HEK293 (cell line): Measurements from ENCODE around the gene S100A10.
A peak's percentile ranks its signal among the peaks of the same experiment; 100 is the strongest.

Experiments
- BCL11B ChIP-seq: fragments of 450-650 bp; formaldehyde crosslinking; IDR thresholded peaks from 2 replicates; pipeline ENCODE4 v1.5.1; 2016; ENCODE audit warnings: low read depth, missing biosample characterization, missing genetic modification characterization
- GFI1B ChIP-seq: fragments of 450-650 bp; formaldehyde crosslinking; IDR thresholded peaks from 2 replicates; pipeline ENCODE4 v1.5.1; 2016; ENCODE audit warnings: missing biosample characterization, missing genetic modification characterization
- GLIS1 ChIP-seq: fragments of 450-650 bp; formaldehyde crosslinking; IDR thresholded peaks from 2 replicates; pipeline ENCODE4 v1.5.1; 2016; ENCODE audit warnings: missing biosample characterization, missing genetic modification characterization
- IKZF3 ChIP-seq: fragments of 450-650 bp; IDR thresholded peaks from 2 replicates; pipeline ENCODE4 v1.5.0; 2018; ENCODE audit warnings: missing biosample characterization, mild to moderate bottlenecking, missing genetic modification characterization, moderate library complexity
- ZFP37 ChIP-seq: fragments of 450-650 bp; formaldehyde crosslinking; IDR thresholded peaks from 2 replicates; pipeline ENCODE4 v1.5.1; 2016; ENCODE audit warnings: missing biosample characterization, missing genetic modification characterization
- ZFP69B ChIP-seq: fragments of 450-650 bp; formaldehyde crosslinking; IDR thresholded peaks from 2 replicates; pipeline ENCODE4 v1.5.1; 2016; ENCODE audit warnings: missing biosample characterization, missing genetic modification characterization
- ZNF16 ChIP-seq: fragments of 450-650 bp; formaldehyde crosslinking; IDR thresholded peaks from 2 replicates; pipeline ENCODE4 v1.5.1; 2016; ENCODE audit warnings: low read depth, missing biosample characterization, missing genetic modification characterization
- ZNF221 ChIP-seq: fragments of 450-650 bp; formaldehyde crosslinking; IDR thresholded peaks from 2 replicates; pipeline ENCODE4 v1.5.1; 2017; ENCODE audit warnings: missing biosample characterization, missing genetic modification characterization, borderline replicate concordance
- ZNF335 ChIP-seq: fragments of 450-650 bp; formaldehyde crosslinking; conservative IDR thresholded peaks from 2 replicates; pipeline ENCODE4 v1.5.1; 2016; ENCODE audit warnings: missing biosample characterization, missing genetic modification characterization
- ZNF366 ChIP-seq: fragments of 450-650 bp; formaldehyde crosslinking; conservative IDR thresholded peaks from 2 replicates; pipeline ENCODE4 v1.5.1; 2016; ENCODE audit warnings: missing biosample characterization, missing genetic modification characterization
- ZNF394 ChIP-seq: fragments of 450-650 bp; formaldehyde crosslinking; IDR thresholded peaks from 2 replicates; pipeline ENCODE4 v1.5.1; 2016; ENCODE audit warnings: missing biosample characterization, missing genetic modification characterization, mild to moderate bottlenecking, moderate library complexity, borderline replicate concordance
- ZNF530 ChIP-seq: fragments of 450-650 bp; formaldehyde crosslinking; IDR thresholded peaks from 2 replicates; pipeline ENCODE4 v1.5.1; 2016; ENCODE audit warnings: low read depth, missing biosample characterization, missing genetic modification characterization
- ZNF555 ChIP-seq: fragments of 450-650 bp; formaldehyde crosslinking; conservative IDR thresholded peaks from 2 replicates; pipeline ENCODE4 v1.5.1; 2017; ENCODE audit warnings: missing biosample characterization, mild to moderate bottlenecking, missing genetic modification characterization, inconsistent platforms
- ZNF560 ChIP-seq: fragments of 450-650 bp; formaldehyde crosslinking; IDR thresholded peaks from 2 replicates; pipeline ENCODE4 v1.5.1; 2017; ENCODE audit warnings: missing biosample characterization, missing genetic modification characterization, borderline replicate concordance
- ZNF600 ChIP-seq: fragments of 450-650 bp; formaldehyde crosslinking; IDR thresholded peaks from 2 replicates; pipeline ENCODE4 v1.5.1; 2016; ENCODE audit warnings: missing biosample characterization, missing genetic modification characterization
- ZNF610 ChIP-seq: fragments of 450-650 bp; formaldehyde crosslinking; IDR thresholded peaks from 2 replicates; pipeline ENCODE4 v1.5.1; 2016; ENCODE audit warnings: missing biosample characterization, missing genetic modification characterization, borderline replicate concordance
- ZNF621 ChIP-seq: fragments of 450-650 bp; formaldehyde crosslinking; IDR thresholded peaks from 2 replicates; pipeline ENCODE4 v1.5.1; 2017; ENCODE audit warnings: missing biosample characterization, missing genetic modification characterization
- ZNF624 ChIP-seq: fragments of 450-650 bp; formaldehyde crosslinking; IDR thresholded peaks from 2 replicates; pipeline ENCODE4 v1.5.1; 2017; ENCODE audit warnings: missing biosample characterization, missing genetic modification characterization
- ZNF792 ChIP-seq: fragments of 450-650 bp; formaldehyde crosslinking; IDR thresholded peaks from 2 replicates; pipeline ENCODE4 v1.5.1; 2016; ENCODE audit warnings: missing biosample characterization, missing genetic modification characterization
- ZSCAN23 ChIP-seq: fragments of 450-650 bp; formaldehyde crosslinking; IDR thresholded peaks from 2 replicates; pipeline ENCODE4 v1.5.1; 2016; ENCODE audit warnings: missing biosample characterization, missing genetic modification characterization
- ZXDB ChIP-seq: fragments of 450-650 bp; formaldehyde crosslinking; IDR thresholded peaks from 2 replicates; pipeline ENCODE4 v1.5.1; 2016; ENCODE audit warnings: missing biosample characterization, missing genetic modification characterization
- TF ChIP-seq, protein P1 (sequence below): fragments of 450-650 bp; formaldehyde crosslinking; IDR thresholded peaks from 2 replicates; pipeline ENCODE4 v1.5.1; 2016; ENCODE audit warnings: missing biosample characterization, missing genetic modification characterization
- TF ChIP-seq, protein P2 (sequence below): fragments of 450-650 bp; formaldehyde crosslinking; IDR thresholded peaks from 2 replicates; pipeline ENCODE4 v1.5.1; 2016; ENCODE audit warnings: missing biosample characterization, missing genetic modification characterization
- TF ChIP-seq, protein P3 (sequence below): fragments of 450-650 bp; formaldehyde crosslinking; IDR thresholded peaks from 2 replicates; pipeline ENCODE4 v1.5.1; 2016; ENCODE audit warnings: missing biosample characterization, missing genetic modification characterization
- TF ChIP-seq, protein P4 (sequence below): fragments of 450-650 bp; formaldehyde crosslinking; IDR thresholded peaks from 2 replicates; pipeline ENCODE4 v1.5.1; 2016; ENCODE audit warnings: missing biosample characterization, missing genetic modification characterization
- TF ChIP-seq, protein P5 (sequence below): fragments of 450-650 bp; formaldehyde crosslinking; IDR thresholded peaks from 2 replicates; pipeline ENCODE4 v1.5.1; 2016; ENCODE audit warnings: missing biosample characterization, missing genetic modification characterization
- TF ChIP-seq, protein P6 (sequence below): fragments of 450-650 bp; formaldehyde crosslinking; IDR thresholded peaks from 2 replicates; pipeline ENCODE4 v1.5.1; 2017; ENCODE audit warnings: missing biosample characterization, missing genetic modification characterization
- TF ChIP-seq, protein P7 (sequence below): fragments of 450-650 bp; IDR thresholded peaks from 2 replicates; pipeline ENCODE4 v1.5.1; 2018; ENCODE audit warnings: missing biosample characterization, missing genetic modification characterization

The S100A10 gene

DNA sequence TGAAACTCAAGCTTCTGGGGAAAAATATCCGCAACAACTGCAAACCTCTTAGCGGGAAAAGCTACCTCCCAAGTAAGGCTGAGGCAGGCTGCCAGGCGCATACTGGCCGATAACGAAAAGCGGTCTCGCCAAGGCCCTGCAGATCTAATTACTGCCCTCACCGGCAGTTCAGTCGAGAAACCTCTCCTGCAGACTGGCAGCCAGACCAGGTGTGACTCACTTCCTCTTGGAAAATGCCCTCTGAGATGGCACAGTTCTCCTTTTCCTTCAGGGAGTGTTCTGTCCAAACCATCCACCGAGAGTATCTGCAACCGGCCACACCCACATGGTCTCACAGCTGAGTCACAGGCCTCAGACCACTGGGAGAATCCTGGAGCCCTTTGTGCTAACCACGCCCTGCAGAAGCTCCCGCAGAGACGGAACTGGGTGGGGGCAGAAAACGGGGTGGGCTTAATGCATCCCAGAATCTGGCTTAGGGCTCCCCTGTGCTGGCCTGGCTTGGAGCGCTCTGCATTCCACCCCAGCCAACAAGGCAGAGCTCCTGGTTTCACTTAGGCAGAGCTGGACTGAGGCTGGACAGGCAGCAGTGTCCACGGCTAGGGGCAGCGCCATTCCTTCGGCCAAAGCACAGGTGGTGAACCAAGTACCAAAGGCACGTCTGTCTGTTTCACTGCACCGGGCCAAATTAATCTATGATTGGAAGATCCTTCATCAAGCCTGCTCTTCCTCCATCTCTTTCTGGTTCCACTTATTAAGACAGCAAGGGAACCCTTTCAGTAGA is 1.2 kb downstream of the S100A10 start (continued):
- peak; percentile 76; the same call in 1 of the 2 replicates for TF ChIP-seq IKZF3 (tag by site-specific recombination)
- no peak for TF ChIP-seq ZNF16 (tag by site-specific recombination)
- TF ChIP-seq ZXDB: peak; percentile 65
- TF ChIP-seq ZNF221: no peak
- TF ChIP-seq, protein P1, sequence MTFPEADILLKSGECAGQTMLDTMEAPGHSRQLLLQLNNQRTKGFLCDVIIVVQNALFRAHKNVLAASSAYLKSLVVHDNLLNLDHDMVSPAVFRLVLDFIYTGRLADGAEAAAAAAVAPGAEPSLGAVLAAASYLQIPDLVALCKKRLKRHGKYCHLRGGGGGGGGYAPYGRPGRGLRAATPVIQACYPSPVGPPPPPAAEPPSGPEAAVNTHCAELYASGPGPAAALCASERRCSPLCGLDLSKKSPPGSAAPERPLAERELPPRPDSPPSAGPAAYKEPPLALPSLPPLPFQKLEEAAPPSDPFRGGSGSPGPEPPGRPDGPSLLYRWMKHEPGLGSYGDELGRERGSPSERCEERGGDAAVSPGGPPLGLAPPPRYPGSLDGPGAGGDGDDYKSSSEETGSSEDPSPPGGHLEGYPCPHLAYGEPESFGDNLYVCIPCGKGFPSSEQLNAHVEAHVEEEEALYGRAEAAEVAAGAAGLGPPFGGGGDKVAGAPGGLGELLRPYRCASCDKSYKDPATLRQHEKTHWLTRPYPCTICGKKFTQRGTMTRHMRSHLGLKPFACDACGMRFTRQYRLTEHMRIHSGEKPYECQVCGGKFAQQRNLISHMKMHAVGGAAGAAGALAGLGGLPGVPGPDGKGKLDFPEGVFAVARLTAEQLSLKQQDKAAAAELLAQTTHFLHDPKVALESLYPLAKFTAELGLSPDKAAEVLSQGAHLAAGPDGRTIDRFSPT: peak; percentile 93
- TF ChIP-seq ZFP37 (tag by site-specific recombination): 0 out of 2 replicates have a peak, but pooled peaks have one; percentile 32
- no peak for TF ChIP-seq ZFP69B (tag by site-specific recombination)
- peak; percentile 85; the same call in 1 of the 2 replicates for TF ChIP-seq BCL11B
- TF ChIP-seq GFI1B (tag by site-specific recombination): no peak
- TF ChIP-seq ZNF394 (tag by site-specific recombination): peak; percentile 70; the same call in 1 of the 2 replicates
- peak; percentile 84; the same call in 1 of the 2 replicates for TF ChIP-seq ZNF335 (tag by site-specific recombination)
- no peak for TF ChIP-seq ZNF555 (tag by site-specific recombination)
- TF ChIP-seq, protein P2, sequence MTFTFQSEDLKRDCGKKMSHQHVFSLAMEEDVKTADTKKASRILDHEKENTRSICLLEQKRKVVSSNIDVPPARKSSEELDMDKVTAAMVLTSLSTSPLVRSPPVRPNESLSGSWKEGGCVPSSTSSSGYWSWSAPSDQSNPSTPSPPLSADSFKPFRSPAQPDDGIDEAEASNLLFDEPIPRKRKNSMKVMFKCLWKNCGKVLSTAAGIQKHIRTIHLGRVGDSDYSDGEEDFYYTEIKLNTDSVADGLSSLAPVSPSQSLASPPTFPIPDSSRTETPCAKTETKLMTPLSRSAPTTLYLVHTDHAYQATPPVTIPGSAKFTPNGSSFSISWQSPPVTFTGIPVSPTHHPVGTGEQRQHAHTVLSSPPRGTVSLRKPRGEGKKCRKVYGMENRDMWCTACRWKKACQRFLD (tag by site-specific recombination): no peak
- TF ChIP-seq ZNF624: no peak
- TF ChIP-seq, protein P3, sequence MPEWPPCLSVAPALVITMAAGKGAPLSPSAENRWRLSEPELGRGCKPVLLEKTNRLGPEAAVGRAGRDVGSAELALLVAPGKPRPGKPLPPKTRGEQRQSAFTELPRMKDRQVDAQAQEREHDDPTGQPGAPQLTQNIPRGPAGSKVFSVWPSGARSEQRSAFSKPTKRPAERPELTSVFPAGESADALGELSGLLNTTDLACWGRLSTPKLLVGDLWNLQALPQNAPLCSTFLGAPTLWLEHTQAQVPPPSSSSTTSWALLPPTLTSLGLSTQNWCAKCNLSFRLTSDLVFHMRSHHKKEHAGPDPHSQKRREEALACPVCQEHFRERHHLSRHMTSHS: no peak
- TF ChIP-seq, protein P4, sequence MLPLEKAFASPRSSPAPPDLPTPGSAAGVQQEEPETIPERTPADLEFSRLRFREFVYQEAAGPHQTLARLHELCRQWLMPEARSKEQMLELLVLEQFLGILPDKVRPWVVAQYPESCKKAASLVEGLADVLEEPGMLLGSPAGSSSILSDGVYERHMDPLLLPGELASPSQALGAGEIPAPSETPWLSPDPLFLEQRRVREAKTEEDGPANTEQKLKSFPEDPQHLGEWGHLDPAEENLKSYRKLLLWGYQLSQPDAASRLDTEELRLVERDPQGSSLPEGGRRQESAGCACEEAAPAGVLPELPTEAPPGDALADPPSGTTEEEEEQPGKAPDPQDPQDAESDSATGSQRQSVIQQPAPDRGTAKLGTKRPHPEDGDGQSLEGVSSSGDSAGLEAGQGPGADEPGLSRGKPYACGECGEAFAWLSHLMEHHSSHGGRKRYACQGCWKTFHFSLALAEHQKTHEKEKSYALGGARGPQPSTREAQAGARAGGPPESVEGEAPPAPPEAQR (tag by site-specific recombination): no peak
- TF ChIP-seq ZNF560 (tag by site-specific recombination): no peak
- TF ChIP-seq, protein P5, sequence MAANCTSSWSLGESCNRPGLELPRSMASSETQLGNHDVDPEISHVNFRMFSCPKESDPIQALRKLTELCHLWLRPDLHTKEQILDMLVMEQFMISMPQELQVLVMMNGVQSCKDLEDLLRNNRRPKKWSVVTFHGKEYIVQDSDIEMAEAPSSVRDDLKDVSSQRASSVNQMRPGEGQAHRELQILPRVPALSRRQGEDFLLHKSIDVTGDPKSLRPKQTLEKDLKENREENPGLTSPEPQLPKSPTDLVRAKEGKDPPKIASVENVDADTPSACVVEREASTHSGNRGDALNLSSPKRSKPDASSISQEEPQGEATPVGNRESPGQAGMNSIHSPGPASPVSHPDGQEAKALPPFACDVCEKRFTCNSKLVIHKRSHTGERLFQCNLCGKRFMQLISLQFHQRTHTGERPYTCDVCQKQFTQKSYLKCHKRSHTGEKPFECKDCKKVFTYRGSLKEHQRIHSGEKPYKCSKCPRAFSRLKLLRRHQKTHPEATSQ (tag by site-specific recombination): no peak
- TF ChIP-seq ZSCAN23 (tag by site-specific recombination): no peak
- TF ChIP-seq ZNF600 (tag by site-specific recombination): peak; percentile 99
- TF ChIP-seq GLIS1 (tag by site-specific recombination): peak; percentile 92
- TF ChIP-seq, protein P6, sequence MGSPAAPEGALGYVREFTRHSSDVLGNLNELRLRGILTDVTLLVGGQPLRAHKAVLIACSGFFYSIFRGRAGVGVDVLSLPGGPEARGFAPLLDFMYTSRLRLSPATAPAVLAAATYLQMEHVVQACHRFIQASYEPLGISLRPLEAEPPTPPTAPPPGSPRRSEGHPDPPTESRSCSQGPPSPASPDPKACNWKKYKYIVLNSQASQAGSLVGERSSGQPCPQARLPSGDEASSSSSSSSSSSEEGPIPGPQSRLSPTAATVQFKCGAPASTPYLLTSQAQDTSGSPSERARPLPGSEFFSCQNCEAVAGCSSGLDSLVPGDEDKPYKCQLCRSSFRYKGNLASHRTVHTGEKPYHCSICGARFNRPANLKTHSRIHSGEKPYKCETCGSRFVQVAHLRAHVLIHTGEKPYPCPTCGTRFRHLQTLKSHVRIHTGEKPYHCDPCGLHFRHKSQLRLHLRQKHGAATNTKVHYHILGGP (tag by site-specific recombination): no peak
- TF ChIP-seq ZNF792: no peak
- TF ChIP-seq ZNF530 (tag by site-specific recombination): no peak
- TF ChIP-seq ZNF366: peak; percentile 76
- no peak for TF ChIP-seq ZNF610 (tag by site-specific recombination)
- TF ChIP-seq ZNF621 (tag by site-specific recombination): no peak
- TF ChIP-seq, protein P7, sequence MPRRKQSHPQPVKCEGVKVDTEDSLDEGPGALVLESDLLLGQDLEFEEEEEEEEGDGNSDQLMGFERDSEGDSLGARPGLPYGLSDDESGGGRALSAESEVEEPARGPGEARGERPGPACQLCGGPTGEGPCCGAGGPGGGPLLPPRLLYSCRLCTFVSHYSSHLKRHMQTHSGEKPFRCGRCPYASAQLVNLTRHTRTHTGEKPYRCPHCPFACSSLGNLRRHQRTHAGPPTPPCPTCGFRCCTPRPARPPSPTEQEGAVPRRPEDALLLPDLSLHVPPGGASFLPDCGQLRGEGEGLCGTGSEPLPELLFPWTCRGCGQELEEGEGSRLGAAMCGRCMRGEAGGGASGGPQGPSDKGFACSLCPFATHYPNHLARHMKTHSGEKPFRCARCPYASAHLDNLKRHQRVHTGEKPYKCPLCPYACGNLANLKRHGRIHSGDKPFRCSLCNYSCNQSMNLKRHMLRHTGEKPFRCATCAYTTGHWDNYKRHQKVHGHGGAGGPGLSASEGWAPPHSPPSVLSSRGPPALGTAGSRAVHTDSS (tag by site-specific recombination): 0 out of 2 replicates have a peak, but pooled peaks have one; percentile 42
